A549 (cell line): Measurements from ENCODE around the gene CP.

Experiments used
- EP300 ChIP-seq, 2 experiments: fragments of >200 bp; sonication (Bioruptor Twin); formaldehyde crosslinking; IDR thresholded peaks; 2 replicates in 1 of 2; 3 replicates in 1 of 2; pipeline ENCODE4 v1.6.1; 2016 to 2017
- ESRRA ChIP-seq: fragments of 150-350 bp; IDR thresholded peaks from 2 replicates; pipeline ENCODE4 v1.6.1; 2014; ENCODE audit warnings: mild to moderate bottlenecking, low read length, borderline replicate concordance
- FOSL2 ChIP-seq, 2 experiments: fragments of 450-650 bp in 1 of 2; fragments of >200 bp in 1 of 2; sonication (Bioruptor Twin) in 1 of 2; formaldehyde crosslinking; IDR thresholded peaks; 2 replicates each; pipeline versions ENCODE4 v1.5.0 to v1.6.1; 2016 to 2020; ENCODE audit warnings: mild to moderate bottlenecking in 1 of 2, moderate library complexity in 1 of 2

GRCh38 chr3:149204390-149204991 lies 17.1 kb downstream of the CP start:
- TF ChIP-seq ESRRA (no peak), EP300 (IDR thresholded peaks at IDR 0.05) (no peak), FOSL2 (IDR thresholded peaks at IDR 0.05) (no peak), FOSL2 (CRISPR knock-in tag; IDR thresholded peaks at IDR 0.05) (no peak)
